ENCODE data around the gene GALNT18.

GALNT18 gene

GRCh38 chr11:11334607-11335006 lies 287.2 kb downstream of the GALNT18 start:
- no peak for DNase-seq

GRCh38 chr11:11332141-11332710 lies 289.6 kb downstream of the GALNT18 start:
- DNase-seq = no peak

DNA sequence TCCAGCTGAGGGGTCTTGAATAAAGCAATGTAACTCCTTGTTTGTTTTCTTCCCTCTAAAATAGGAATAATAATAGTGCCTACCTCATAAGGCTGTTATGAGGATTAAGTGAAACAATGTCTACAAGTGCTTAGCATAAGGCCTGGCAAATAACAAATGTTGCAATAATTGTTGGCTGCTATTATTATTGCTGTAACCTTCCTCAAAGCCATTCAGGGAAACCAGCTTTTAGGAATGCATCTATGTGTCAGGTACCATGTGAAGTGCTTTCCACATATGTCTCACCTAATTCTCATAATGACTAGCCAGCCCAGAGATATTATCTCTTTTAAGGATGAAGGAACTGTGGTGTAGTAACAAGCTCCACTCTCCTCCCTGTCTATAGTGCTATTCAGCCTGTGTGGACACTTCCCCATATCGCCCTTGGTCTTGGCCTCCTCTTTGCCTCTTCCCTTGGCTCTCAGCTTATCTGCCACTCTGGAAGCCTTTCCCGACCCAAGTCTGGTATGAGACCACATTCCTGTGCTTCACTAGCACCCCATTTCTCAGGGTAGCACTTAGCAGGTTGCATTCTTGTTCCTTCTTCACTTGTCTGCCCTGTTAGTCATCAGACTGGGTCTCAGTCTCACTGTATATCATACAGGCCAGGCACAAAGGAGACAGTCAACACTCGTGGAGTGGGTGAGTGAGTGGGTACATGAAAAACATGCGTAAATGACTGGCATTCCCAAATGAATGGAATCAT lies 292.6 kb downstream of the GALNT18 start:
- no peak for DNase-seq

- DNase-seq = peak; percentile 15
Observed at GRCh38 chr11:11324090-11324489, 297.7 kb downstream of the GALNT18 start.

DNA sequence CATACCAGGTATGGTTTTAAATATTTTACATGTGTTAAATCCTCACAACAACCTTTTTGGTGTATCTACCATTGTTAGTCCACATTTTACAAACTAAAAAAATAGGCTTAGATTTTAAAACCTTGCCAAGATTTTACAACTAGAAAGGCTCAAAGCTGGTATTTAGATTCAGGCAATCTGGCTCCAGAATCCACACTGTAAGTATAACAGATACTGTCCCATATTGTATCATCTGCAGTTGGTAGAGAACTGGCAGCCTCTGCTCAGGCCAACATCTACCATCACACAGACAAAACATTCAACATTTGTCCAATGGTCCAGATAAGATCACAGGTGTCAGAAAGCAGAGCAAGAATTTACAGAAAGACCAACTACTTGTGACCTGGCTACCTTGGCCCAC lies 299.7 kb downstream of the GALNT18 start:
- no peak for DNase-seq

DNA sequence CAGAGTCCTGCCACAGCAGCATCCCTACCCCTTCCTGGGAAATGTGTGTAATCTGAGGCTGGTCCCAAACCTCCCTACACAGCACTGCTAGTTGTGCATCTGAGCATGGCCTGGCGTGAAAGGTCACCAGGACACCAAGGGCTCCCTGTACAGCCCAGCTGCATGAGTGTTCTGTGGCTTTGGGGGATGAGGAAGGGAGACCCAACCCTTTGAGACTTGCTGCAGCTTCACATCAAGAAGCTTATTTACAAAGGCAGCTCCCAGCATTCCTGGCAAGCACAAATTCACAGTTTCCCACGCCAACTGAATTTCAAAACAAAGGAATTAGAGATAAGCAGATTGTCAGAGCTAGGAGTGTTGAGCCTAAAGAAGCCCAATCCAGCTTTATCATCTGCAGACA lies 301.0 kb downstream of the GALNT18 start:
- DNase-seq = no peak

DNA sequence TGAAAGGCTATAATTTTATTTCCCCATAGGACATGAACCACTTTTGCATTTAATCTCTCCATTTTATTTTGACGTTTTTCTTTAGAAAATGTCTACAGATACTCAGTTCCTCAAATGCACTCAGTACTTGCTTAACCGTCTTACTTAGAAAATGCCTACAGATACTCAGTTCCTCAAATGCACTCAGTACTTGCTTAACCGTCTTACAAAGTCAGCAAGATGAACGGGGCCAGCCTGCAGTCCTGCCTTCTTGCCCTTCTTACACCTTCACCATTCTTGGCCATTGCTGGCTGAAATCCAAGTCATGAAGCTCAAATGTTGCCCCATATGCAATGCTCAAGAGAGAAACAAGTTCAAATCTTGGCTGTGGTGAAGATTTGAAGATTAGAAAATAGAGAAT lies 302.8 kb downstream of the GALNT18 start:
- DNase-seq = no peak

DNA sequence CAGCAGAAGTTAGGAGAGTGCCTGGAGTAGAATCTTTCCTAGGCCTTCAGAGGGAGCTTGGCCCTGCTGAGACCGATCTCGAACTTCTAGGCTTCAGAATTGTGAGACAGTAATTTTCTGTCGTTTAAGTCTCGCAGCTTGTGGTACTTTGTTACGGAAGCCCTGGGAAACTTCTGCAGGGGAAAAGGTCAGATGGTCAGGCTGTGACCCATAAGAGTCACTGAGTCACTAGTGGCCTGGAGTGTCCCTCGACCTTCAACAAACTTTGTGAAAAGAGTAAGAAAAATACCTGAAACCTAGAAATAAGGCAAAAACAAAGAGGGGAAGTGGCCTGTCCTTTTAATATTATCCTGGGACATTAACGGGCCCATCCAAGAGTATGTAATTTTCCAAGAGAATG lies 303.3 kb downstream of the GALNT18 start:
- no peak for DNase-seq

DNA sequence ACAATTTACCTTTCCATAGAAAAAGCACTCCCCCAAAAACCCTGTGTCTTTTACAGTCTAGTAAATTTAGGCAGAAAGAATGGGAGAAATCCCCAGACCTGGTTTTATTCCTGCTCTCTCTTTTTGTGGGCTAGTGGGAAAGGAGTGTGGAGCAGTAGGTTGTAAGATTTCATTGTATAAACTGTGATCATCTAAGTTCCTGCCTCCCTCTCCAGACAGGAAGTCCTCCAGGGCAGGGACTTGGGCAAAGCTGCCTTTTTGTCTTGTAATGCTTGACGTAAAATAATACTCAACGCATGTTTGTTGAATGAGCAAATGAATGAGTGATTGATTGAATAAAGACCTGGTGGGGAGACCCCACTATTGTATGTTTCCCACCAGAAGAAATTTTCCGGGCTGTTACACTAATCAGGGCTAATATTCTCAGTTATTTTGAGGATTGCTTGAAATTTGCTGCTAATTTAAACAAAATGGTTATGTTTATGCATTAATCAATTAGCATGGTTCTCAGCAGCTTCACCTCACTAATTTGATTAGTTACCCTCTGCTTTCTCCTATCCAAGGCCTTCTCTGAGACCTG lies 305.1 kb downstream of the GALNT18 start:
- no peak for DNase-seq

GRCh38 chr11:11313902-11314692 lies 307.7 kb downstream of the GALNT18 start:
- no peak for DNase-seq

DNA sequence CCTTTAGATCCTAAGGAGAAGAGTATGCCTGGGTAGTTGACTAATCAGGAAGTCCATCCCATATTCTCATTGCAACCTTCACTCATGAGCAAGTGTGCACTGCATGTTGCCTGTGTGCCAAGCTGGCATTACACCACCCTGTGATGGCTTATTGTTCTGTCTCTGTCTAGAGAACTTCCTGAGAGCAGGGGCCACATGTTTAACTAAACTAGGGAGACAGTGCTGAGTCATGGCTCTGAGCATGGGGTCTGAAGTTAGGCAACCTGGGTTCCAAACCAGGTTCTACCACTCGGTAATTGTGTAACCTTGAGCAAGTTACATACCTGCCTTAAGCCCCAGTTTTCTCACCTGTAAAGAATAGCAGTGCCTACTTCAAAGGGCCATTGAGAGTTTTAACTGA lies 308.4 kb downstream of the GALNT18 start:
- DNase-seq = peak; percentile 5

DNA sequence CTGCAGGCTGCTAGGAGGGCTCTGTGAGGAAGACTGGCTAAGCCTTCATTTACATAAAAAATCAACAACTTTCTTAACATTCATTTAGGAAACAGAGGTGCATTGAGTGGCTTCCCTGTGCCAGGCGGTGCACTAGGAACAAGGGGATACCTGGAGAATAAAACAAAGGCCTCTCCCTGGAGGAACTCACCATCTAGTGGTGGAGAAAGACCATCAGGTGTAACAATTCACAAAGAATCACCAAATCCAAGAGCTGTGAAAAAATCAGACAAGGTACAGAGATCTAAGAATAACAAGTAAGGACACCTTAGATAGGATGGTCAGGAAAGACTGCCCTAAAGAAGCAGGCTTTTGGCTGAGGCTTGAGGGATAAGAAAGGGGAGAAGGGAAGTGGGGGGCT lies 309.1 kb downstream of the GALNT18 start:
- no peak for DNase-seq

GRCh38 chr11:11311169-11311568 lies 310.6 kb downstream of the GALNT18 start:
- no peak for DNase-seq

GRCh38 chr11:11309906-11310305 lies 311.9 kb downstream of the GALNT18 start:
- DNase-seq = no peak

- no peak for DNase-seq
Observed at GRCh38 chr11:11308249-11308648, 313.6 kb downstream of the GALNT18 start.

GRCh38 chr11:11306855-11307254 lies 314.9 kb downstream of the GALNT18 start:
- DNase-seq = no peak

DNA sequence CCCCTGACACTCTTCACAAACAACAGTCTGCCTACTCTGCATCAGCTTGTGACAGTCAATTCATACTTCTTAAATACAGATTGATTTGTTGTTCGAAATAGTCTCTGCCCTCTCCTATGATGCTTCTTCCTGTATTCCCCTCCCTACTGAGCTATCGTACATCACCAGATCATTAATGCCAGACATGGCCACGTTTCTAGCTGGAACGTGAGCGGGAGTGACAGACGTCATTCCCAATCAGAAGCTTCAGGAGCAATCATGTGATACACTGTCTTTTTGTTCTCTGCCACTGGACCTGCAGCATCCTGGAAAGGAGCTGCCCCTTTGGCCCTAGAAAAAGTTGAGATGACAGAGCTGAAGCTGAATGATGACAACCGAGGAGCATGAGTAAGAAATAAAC lies 317.3 kb downstream of the GALNT18 start:
- no peak for DNase-seq

- no peak for DNase-seq
Observed at GRCh38 chr11:11302565-11302964, 319.2 kb downstream of the GALNT18 start.

DNA sequence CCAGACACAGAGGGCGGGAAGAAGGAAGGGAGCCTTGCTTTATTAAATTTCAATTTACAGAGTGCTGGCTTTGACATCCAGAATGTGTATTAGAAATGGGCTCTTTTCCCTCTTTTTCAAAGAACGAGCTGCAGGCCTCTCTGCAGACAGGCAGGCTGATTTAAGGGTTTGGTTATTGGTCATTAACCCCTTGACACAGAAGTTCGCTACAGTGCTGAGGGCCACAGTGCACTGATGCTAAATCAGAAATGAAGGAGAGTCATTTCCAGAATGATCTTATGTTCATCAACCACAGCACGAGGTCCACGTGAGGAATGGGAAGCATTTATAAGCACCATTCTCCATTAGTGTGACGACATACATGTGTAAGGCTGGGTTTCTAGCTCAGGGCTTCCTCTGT lies 320.6 kb downstream of the GALNT18 start:
- DNase-seq = no peak

DNA sequence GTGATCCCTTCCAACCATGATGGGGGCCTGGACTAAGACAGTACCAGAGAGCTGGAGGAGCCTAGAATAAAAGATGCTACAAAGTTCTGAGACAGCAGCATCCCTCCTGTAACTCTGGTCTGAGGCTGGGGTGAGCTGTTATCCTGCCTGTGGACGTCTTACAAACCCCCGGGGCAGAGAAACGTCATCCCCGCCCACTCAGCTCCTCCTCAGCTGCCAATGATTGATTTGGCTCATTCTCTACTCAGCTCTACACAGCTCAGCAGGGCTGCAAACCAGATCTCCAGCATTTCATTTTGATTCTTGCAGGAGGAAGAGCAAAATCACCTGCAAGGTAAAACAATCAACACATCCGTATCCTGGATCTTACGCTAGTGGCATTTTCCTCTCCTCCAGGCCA lies 324.2 kb downstream of the GALNT18 start:
- no peak for DNase-seq

- no peak for DNase-seq
Observed at GRCh38 chr11:11296434-11296833, 325.4 kb downstream of the GALNT18 start.

- DNase-seq = no peak
Observed at GRCh38 chr11:11294551-11294855, 327.3 kb downstream of the GALNT18 start.

DNA sequence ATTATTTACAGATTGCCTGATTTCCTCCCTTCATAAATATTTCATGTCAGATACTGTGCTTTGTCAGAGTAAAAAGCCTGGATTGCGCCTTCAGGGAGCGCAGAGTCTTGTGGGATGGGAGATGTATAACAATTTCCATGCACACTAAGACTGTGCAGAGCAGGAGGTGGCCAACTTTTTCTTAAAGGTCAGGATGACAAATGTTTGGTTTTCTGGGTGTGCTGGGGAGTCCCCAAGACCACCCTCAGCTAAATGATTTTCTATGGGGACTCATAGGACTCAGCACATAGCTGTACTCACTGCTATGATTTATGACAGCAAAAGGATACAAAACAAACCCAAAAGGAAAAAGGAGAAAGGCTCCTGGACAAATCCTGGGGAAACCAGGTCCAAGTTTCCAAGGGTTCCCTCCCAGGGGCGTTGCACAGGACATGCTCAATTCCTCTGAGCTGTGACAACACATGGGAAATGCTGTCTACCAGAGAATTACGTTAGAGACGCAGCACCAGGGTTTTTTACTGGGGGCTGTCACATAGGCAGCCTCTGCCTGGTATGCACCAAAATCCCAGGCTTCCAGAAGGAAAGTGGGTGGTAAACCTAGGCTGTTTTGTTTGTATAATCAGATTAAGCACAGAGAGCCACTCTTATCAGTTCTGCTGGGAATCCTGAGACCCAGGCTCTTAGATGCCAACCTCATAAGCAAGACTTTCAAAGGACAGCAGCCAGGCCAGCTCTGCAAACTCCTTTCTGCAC lies 327.8 kb downstream of the GALNT18 start:
- DNase-seq = no peak
